HG03039 (cell line): Measurements from ENCODE around the gene EDN2.

ENCODE experiments used
- ATAC-seq: cut with Tn5 transposase; IDR thresholded peaks from one replicate; pipeline ENCODE4 v1.9.1; 2021; ENCODE audit warnings: mild to moderate bottlenecking, moderate library complexity; ENCODE audit not compliant: unreplicated experiment

EDN2 gene

GRCh38 chr1:41442697-41443251 lies 41.7 kb downstream of the EDN2 start:
- ATAC-seq: no peak

- ATAC-seq: no peak
Measured at GRCh38 chr1:41440321-41441085, 44.0 kb downstream of the EDN2 start.

- no peak for ATAC-seq
Measured at GRCh38 chr1:41439234-41439633, 45.2 kb downstream of the EDN2 start.

GRCh38 chr1:41438711-41439110 lies 45.8 kb downstream of the EDN2 start:
- ATAC-seq: no peak

- no peak for ATAC-seq
Measured at GRCh38 chr1:41437011-41437355, 47.5 kb downstream of the EDN2 start.

- no peak for ATAC-seq
Measured at GRCh38 chr1:41436281-41437010, 48.0 kb downstream of the EDN2 start.

- no peak for ATAC-seq
Measured at GRCh38 chr1:41435570-41436178, 48.8 kb downstream of the EDN2 start.

- no peak for ATAC-seq
Measured at GRCh38 chr1:41434748-41435449, 49.6 kb downstream of the EDN2 start.

- ATAC-seq: no peak
Measured at GRCh38 chr1:41434306-41434705, 50.2 kb downstream of the EDN2 start.

GRCh38 chr1:41433501-41433900 lies 51.0 kb downstream of the EDN2 start:
- ATAC-seq: no peak

GRCh38 chr1:41432481-41433280 lies 51.8 kb downstream of the EDN2 start:
- no peak for ATAC-seq

GRCh38 chr1:41431490-41432350 lies 52.8 kb downstream of the EDN2 start:
- ATAC-seq: no peak

GRCh38 chr1:41430582-41430981 lies 53.9 kb downstream of the EDN2 start:
- no peak for ATAC-seq

GRCh38 chr1:41430069-41430468 lies 54.4 kb downstream of the EDN2 start:
- ATAC-seq: no peak

- no peak for ATAC-seq
Measured at GRCh38 chr1:41429641-41430035, 54.8 kb downstream of the EDN2 start.
